Measurements from ENCODE around the gene TRABD. TPM values are rescaled to one million over a fixed set of nuclear protein-coding genes. Genes with fewer than 3 reads are reported as not detected.

The TRABD gene
- total RNA-seq, 2 donors from 2014 or later, result 82.8 to 110 TPM

GRCh38 chr22:50175191-50175461 lies 10.6 kb upstream of the TRABD start:
- no peak overlapping the region for H3K4me3 ChIP-seq
- WGBS, 2 donors, result 95 to 96% methylated on average over 4 to 6 of the region's 6 CpGs
- H3K27me3 ChIP-seq, result no peaks in the 10 kb centered on the region
- no peaks in the 10 kb centered on the region for H3K36me3 ChIP-seq (replicated peaks in 1 of 2; ENCODE audit: insufficient read depth in 1 of 2, low read depth in 2 of 2)
- DNase-seq, result no peak
- no peaks in the 10 kb centered on the region for H3K9me3 ChIP-seq
- intact Hi-C loops (cut with DNase I), result no loop called here
- TF ChIP-seq POLR2A (IDR thresholded peaks at IDR 0.05), result no peak
- TF ChIP-seq CTCF (IDR thresholded peaks at IDR 0.05), result no peak
- H3K27ac ChIP-seq, result no peak overlapping the region
- ATAC-seq, result no peak
- peaks cover 7% of the 10 kb centered on the region for H3K4me1 ChIP-seq

- DNase-seq (no peak), ATAC-seq (no peak)
- Histone ChIP-seq H3K36me3 (replicated peaks in 1 of 2; ENCODE audit: insufficient read depth in 1 of 2, low read depth in 2 of 2) (no peaks in the 10 kb centered on the region), H3K4me1 (peaks cover 2% of the 10 kb centered on the region), H3K9me3 (no peaks in the 10 kb centered on the region), H3K4me3 (no peak overlapping the region), H3K27me3 (no peaks in the 10 kb centered on the region), H3K27ac (no peak overlapping the region)
- WGBS, 2 donors, result 65 to 79% methylated on average over 13 to 27 of the region's 27 CpGs
- intact Hi-C loops (cut with DNase I), result no loop called here
- no peak for TF ChIP-seq CTCF (IDR thresholded peaks at IDR 0.05)
- TF ChIP-seq POLR2A (IDR thresholded peaks at IDR 0.05), result no peak
These were observed 9.5 kb upstream of the TRABD start for GRCh38 chr22:50175921-50176849.

- no peaks in the 10 kb centered on the region for H3K9me3 ChIP-seq
- DNase-seq (no peak), ATAC-seq (no peak)
- no peak overlapping the region for H3K27ac ChIP-seq
- H3K27me3 ChIP-seq, result no peaks in the 10 kb centered on the region
- TF ChIP-seq POLR2A (IDR thresholded peaks at IDR 0.05) (no peak), CTCF (IDR thresholded peaks at IDR 0.05) (no peak)
- 93 to 94% methylated on average over 72 to 74 of the region's 76 CpGs for WGBS, 2 donors
- peaks cover under 1% of the 10 kb centered on the region for H3K4me1 ChIP-seq
- no peaks in the 10 kb centered on the region for H3K36me3 ChIP-seq (replicated peaks in 1 of 2; ENCODE audit: insufficient read depth in 1 of 2, low read depth in 2 of 2)
- H3K4me3 ChIP-seq, result no peak overlapping the region
- intact Hi-C loops (cut with DNase I), result no loop called here
These were observed 8.7 kb upstream of the TRABD start for GRCh38 chr22:50176850-50177536.

GRCh38 chr22:50177537-50178470 lies 7.9 kb upstream of the TRABD start:
- Histone ChIP-seq H3K27ac (no peak overlapping the region), H3K9me3 (no peaks in the 10 kb centered on the region), H3K27me3 (no peaks in the 10 kb centered on the region), H3K4me3 (no peak overlapping the region), H3K36me3 (replicated peaks in 1 of 2; ENCODE audit: insufficient read depth in 1 of 2, low read depth in 2 of 2) (no peaks in the 10 kb centered on the region), H3K4me1 (peaks cover 8% of the 10 kb centered on the region)
- whole genome bisulfite sequencing, 2 donors, result 76 to 84% methylated on average over 61 to 70 of the region's 98 CpGs
- no peak for ATAC-seq
- TF ChIP-seq POLR2A (IDR thresholded peaks at IDR 0.05) (no peak), CTCF (IDR thresholded peaks at IDR 0.05) (no peak)
- no peak for DNase-seq
- intact Hi-C loops (cut with DNase I), result no loop called here
